RWPE1 (cell line): Measurements from ENCODE around the gene RBMS3.

ENCODE experiments used
- CTCF ChIA-PET: fragments of 350-600 bp; sonication (Branson Sonifier 250); formaldehyde crosslinking; extraction: SDS; loops from one replicate; lab custom pipeline; 2021; lab: Yijun Ruan, JAX
- POLR2A ChIA-PET: fragments of 400-600 bp; formaldehyde crosslinking; extraction: SDS; loops from one replicate; lab custom pipeline; 2020; ENCODE audit warnings: antibody characterized with exemption; ENCODE audit not compliant: low non-redundant PET; lab: Yijun Ruan, JAX
- DNase-seq: peaks from one replicate; pipeline ENCODE4 v3.0.0; 2012; ENCODE audit warnings: low spot score
- H3K27ac ChIP-seq: fragments of 450-650 bp; 2 replicates; pipeline ENCODE4 v1.5.1; 2017
- CTCF ChIP-seq: fragments of 450-650 bp; conservative IDR thresholded peaks from 2 replicates; pipeline ENCODE4 v1.5.1; 2017; ENCODE audit warnings: low read depth, mild to moderate bottlenecking

Gene RBMS3

GRCh38 chr3:29896856-29897255 lies 616.0 kb downstream of the RBMS3 start:
- ChIA-PET CTCF (no interaction called here), POLR2A (no interaction called here)

GRCh38 chr3:29898171-29898965 lies 617.5 kb downstream of the RBMS3 start:
- ChIA-PET CTCF (interaction anchor here (0.8 kb wide), 1 partner anchor 1290 kb away, joined by 3 read pairs; no protein-coding TSS in a partner anchor), POLR2A (no interaction called here)
- no peak for DNase-seq
- TF ChIP-seq CTCF = no peak
- H3K27ac ChIP-seq = no peak overlapping the region

More at GRCh38 chr3:29896856-29897255, 616.0 kb downstream of the RBMS3 start:
- TF ChIP-seq CTCF = no peak
- no peak for DNase-seq
- H3K27ac ChIP-seq = no peak overlapping the region

GRCh38 chr3:29899021-29899420 lies 618.1 kb downstream of the RBMS3 start:
- TF ChIP-seq CTCF = no peak
- ChIA-PET POLR2A (no interaction called here), CTCF (interaction anchor here (0.6 kb wide), 1 partner anchor 16 kb away, joined by 4 read pairs; no protein-coding TSS in a partner anchor)
- DNase-seq = no peak
- no peak overlapping the region for H3K27ac ChIP-seq

GRCh38 chr3:29901097-29901496 lies 620.2 kb downstream of the RBMS3 start:
- no peak for TF ChIP-seq CTCF
- ChIA-PET POLR2A (no interaction called here), CTCF (no interaction called here)
- no peak for DNase-seq
- no peak overlapping the region for H3K27ac ChIP-seq

GRCh38 chr3:29903600-29903999 lies 622.7 kb downstream of the RBMS3 start:
- ChIA-PET POLR2A (no interaction called here), CTCF (no interaction called here)
- no peak for DNase-seq
- no peak for TF ChIP-seq CTCF
- no peak overlapping the region for H3K27ac ChIP-seq

GRCh38 chr3:29906906-29907305 lies 626.0 kb downstream of the RBMS3 start:
- no peak for TF ChIP-seq CTCF
- ChIA-PET CTCF (no interaction called here), POLR2A (no interaction called here)
- no peak for DNase-seq
- no peak overlapping the region for H3K27ac ChIP-seq
